Measurements from ENCODE around the gene AATK.

Gene AATK

DNA sequence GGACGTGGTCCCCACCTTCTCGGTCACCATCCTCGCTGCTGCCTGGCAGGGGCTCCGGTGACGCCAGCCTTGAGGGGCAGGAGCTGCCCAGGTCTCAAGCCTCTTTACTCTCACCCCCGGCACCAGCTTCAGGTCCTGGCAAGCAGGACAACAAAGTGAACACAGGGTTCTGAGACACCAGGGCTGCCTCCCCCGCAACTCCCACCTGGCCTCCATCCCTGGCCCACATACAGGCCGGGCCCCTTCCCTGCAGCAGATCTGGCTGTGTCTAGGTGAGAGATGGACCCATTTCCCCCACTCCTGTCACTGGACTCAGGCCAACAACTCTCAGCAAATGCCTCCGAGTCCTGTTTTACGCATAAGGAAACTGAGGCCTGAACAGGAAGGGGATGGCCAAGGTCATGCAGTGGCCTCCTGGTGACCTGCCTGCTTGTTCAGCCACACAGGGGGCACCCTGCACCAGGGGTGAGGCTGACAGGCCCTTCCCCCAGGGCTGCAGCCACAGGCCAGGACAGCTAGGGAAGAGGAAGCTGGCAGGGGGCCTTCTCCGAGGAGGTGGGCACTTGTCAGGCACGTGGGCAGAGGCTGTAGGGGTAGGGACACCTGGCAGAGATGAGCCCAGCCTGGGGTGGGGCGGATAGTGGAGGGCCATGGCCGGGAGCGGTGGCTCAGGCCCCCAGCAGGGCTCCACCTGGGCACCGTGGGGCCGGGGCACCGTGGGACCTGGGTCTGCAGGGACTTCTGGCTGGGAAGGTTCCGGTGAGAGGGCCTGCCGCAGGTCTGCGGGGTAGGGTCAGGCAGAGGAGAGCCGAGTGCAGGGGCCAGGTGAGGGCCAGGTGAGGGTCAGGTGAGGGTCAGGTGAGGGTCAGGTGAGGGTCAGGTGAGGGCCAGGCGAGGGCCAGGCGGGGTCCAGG lies 47.5 kb downstream of the AATK start:
- no peak for DNase-seq (ENCODE audit: low read depth, low spot score)
- peak overlapping the region; percentile 65 for H3K4me3 ChIP-seq (ENCODE audit: low read depth, low read length)
- POLR2A ChIA-PET = no interaction called here

DNA sequence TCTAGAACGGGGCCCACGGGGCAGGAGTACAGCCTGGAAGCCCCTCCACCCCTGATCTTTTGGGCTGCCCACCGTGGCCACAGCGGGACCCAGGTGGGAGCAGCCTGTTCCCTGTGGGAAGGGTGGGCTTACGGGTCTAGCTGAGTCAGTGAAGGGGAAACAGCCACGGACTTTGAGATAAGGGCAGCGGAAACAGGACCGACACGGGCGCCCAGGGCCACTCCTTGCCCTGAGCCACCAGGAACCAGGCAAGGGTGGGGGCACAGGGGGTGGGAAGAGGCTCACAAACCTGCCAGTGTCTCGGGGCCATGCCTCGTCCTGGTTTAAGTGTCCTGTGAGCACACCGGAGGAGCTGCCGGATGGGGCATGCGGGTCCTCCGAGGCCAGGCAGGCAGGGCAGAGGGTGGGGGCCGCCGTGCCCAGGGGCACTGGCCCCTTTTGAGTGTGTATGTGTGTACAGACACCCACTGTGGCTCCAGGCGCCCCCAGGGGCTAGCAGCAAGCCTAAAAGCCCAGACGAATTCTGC lies 48.3 kb downstream of the AATK start:
- POLR2A ChIA-PET = no interaction called here
- CTCF ChIA-PET = interaction anchor here (1.0 to 6.2 kb wide), 4 partner anchors 12 to 133 kb away, joined by 3 to 60 read pairs (median 27); no protein-coding TSS in a partner anchor
- no peak for DNase-seq (ENCODE audit: low read depth, low spot score)
- H3K4me3 ChIP-seq (ENCODE audit: low read depth, low read length) = no peak overlapping the region
- TF ChIP-seq, protein P1, sequence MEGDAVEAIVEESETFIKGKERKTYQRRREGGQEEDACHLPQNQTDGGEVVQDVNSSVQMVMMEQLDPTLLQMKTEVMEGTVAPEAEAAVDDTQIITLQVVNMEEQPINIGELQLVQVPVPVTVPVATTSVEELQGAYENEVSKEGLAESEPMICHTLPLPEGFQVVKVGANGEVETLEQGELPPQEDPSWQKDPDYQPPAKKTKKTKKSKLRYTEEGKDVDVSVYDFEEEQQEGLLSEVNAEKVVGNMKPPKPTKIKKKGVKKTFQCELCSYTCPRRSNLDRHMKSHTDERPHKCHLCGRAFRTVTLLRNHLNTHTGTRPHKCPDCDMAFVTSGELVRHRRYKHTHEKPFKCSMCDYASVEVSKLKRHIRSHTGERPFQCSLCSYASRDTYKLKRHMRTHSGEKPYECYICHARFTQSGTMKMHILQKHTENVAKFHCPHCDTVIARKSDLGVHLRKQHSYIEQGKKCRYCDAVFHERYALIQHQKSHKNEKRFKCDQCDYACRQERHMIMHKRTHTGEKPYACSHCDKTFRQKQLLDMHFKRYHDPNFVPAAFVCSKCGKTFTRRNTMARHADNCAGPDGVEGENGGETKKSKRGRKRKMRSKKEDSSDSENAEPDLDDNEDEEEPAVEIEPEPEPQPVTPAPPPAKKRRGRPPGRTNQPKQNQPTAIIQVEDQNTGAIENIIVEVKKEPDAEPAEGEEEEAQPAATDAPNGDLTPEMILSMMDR (IDR thresholded peaks at IDR 0.05; ENCODE audit: insufficient read depth, low read length, missing control alignments) = no peak

More for the DNA sequence above, 47.5 kb downstream of the AATK start:
- TF ChIP-seq, protein P1 (IDR thresholded peaks at IDR 0.05; ENCODE audit: insufficient read depth, low read length, missing control alignments) = no peak
- CTCF ChIA-PET = interaction anchor here (5.8 kb wide), 1 partner anchor 20 kb away, joined by 50 read pairs; no protein-coding TSS in a partner anchor

DNA sequence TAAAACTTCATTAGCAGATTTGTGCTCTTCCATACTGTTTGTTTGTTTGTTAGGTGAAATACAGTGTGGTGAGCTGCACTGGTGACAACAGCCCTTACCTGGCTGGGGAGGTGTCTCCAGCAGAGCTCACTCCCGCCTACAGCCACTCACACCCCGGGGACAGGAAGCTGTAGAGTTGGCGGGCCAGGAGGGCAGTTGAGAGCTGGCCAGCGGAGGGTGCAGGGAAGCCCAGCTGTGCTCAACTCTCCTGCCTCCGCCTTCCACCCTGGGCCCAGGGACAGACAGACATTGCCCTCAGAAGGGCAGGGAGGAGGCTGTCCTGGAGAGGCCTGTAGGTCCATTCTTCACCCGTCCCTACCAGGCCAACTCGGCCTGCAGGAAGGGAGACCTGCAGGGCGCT lies 49.3 kb downstream of the AATK start:
- POLR2A ChIA-PET = no interaction called here
- TF ChIP-seq, protein P1 (IDR thresholded peaks at IDR 0.05; ENCODE audit: insufficient read depth, low read length, missing control alignments) = no peak
- no peak overlapping the region for H3K4me3 ChIP-seq (ENCODE audit: low read depth, low read length)
- no peak for DNase-seq (ENCODE audit: low read depth, low spot score)
- CTCF ChIA-PET = interaction anchor here (0.9 to 6.2 kb wide), 7 partner anchors 9 to 132 kb away, joined by 3 to 60 read pairs (median 3); no protein-coding TSS in a partner anchor

DNA sequence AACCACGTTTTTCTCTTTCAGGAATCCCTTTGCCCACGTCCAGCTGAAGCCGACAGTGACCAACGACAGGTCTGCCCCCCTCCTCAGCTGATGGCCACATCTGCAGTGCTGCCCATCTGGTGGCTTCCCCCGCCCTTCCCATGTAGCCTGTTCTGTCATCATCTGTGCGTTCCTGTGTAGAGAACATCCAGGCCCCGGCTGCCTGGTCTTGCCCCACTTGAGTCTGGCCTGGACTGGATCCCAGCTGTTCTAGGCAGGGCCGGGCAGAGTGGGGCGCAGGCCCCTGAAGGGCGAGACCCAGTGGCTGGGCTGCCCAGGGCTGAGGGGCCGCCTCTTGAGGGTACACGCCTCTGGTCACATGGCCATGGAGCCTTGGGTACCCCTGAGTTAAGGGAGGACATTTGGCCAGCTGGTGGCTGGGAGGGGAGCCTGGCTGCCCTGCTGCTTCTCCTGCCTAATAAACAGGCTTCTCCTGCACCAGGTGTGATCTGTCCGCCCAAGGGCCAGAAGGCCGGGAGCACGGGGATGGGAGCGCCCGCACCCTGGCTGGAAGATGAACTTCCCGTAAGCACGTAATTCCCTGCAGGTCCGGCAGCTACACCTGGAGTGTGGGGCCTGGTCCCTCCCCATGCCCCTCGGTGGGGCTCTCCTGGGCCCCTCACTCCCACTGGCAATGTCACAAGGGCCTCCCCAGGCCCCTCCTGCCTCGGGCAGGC lies 50.1 kb downstream of the AATK start:
- POLR2A ChIA-PET = no interaction called here
- DNase-seq (ENCODE audit: low read depth, low spot score) = no peak
- TF ChIP-seq, protein P1 (IDR thresholded peaks at IDR 0.05; ENCODE audit: insufficient read depth, low read length, missing control alignments) = no peak

DNA sequence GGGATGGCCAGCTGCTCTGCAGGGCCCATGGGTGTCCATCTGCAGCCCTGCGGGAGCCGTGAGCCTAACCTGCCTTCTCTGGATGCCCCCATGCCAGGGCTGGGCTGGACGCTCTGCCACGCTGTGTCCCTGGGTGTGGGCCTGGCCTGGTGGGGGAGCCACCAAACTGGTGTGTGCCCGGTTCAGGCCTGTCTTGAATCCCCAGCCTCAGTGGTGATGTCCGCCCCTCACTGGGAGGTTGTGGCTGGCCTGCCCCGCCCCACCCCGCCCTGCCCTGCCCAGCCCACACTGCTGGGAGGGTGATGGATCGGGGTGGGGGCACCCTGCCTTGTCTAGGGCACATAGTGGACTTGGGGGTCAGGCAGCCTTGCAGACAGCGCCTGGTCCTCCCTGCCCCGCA lies 50.8 kb downstream of the AATK start:
- TF ChIP-seq, protein P1 (IDR thresholded peaks at IDR 0.05; ENCODE audit: insufficient read depth, low read length, missing control alignments) = no peak
- POLR2A ChIA-PET = no interaction called here
- H3K4me3 ChIP-seq (ENCODE audit: low read depth, low read length) = no peak overlapping the region
- CTCF ChIA-PET = interaction anchor here (1.1 to 6.2 kb wide), 6 partner anchors 9 to 122 kb away, joined by 3 to 60 read pairs (median 6); no protein-coding TSS in a partner anchor
- DNase-seq (ENCODE audit: low read depth, low spot score) = no peak

More for the DNA sequence above, 50.1 kb downstream of the AATK start:
- CTCF ChIA-PET = interaction anchor here (1.5 to 6.2 kb wide), 3 partner anchors 13 to 93 kb away, joined by 3 to 60 read pairs (median 50); no protein-coding TSS in a partner anchor
- H3K4me3 ChIP-seq (ENCODE audit: low read depth, low read length) = no peak overlapping the region
